ENCODE data around the gene BLOC1S4.
"Not testable (repeated sequence)": the region's sequence is repeated elsewhere in the genome, so short reads cannot be mapped to it uniquely, and the experiment has no call there.

The BLOC1S4 gene

DNA sequence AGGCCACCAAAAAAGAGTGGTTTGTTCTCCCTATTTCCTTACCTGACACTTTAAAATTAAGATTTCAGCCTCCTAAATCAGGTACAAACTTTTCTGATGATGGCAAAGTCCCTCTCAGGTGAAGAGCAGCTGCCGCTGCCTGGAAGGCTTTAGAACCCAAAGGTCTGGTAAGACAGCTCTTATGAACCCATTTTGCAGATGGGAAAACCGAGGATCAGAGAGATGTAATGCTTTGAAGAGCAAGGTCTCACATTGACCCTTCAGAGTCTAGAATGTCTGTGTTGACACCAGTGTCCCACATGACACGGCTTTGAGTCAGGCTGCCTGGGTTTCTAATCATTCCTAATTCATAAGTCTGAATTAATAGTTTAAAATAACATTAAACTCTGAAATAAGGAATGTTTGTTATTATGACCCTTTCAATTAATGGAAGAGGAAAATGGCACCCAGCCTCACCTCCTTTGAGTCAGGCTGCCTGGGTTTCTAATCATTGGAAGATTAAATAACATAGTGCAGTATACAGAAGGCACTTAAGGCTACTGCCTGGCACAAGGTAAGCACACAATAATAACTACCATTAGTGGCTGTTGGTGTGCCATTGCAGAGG, 38.6 kb downstream of the BLOC1S4 start:
- H3K4me3 ChIP-seq (ENCODE audit: control insufficient read depth, low read depth, low read length), result no peak overlapping the region
- DNase-seq (ENCODE audit: low read depth), result no peak
- TF ChIP-seq, protein P1, sequence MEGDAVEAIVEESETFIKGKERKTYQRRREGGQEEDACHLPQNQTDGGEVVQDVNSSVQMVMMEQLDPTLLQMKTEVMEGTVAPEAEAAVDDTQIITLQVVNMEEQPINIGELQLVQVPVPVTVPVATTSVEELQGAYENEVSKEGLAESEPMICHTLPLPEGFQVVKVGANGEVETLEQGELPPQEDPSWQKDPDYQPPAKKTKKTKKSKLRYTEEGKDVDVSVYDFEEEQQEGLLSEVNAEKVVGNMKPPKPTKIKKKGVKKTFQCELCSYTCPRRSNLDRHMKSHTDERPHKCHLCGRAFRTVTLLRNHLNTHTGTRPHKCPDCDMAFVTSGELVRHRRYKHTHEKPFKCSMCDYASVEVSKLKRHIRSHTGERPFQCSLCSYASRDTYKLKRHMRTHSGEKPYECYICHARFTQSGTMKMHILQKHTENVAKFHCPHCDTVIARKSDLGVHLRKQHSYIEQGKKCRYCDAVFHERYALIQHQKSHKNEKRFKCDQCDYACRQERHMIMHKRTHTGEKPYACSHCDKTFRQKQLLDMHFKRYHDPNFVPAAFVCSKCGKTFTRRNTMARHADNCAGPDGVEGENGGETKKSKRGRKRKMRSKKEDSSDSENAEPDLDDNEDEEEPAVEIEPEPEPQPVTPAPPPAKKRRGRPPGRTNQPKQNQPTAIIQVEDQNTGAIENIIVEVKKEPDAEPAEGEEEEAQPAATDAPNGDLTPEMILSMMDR (IDR thresholded peaks at IDR 0.05; ENCODE audit: control insufficient read depth, insufficient read depth, low read depth, low read length, missing control alignments), result no peak

DNA sequence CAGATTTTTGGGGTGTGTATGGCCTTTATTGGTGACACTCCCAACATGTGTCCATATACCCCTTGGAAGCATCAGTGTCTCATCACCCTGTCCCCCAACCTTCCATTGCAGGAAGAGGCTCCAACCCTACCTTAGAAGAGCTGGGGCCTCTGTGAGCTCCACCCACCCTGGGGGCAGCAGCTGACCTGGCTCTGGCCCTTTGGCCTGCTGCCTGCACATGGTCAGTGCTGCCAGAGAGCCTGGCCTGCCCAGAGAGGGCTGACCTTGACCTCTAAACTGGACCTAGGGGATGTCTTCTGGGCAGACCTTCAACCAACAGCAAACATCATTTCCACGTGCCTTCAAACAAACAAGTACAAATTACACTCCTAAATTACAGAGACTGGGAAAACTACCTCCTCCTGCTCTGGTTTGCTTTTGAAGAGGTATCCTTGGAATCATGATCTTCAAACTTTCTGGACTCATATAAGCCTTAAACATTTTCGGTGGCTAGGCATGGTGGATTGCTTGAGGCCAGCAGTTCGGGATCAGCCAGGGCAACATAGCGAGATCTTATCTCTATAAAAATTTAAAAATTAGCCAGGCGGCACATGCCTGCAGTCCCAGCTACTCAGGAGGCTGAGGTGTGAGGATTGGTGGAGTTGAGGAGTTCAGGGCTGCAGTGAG, 39.2 kb downstream of the BLOC1S4 start:
- no peak for DNase-seq (ENCODE audit: low read depth)
- no peak overlapping the region for H3K4me3 ChIP-seq (ENCODE audit: control insufficient read depth, low read depth, low read length)
- TF ChIP-seq, protein P1 (IDR thresholded peaks at IDR 0.05; ENCODE audit: control insufficient read depth, insufficient read depth, low read depth, low read length, missing control alignments), result no peak

- DNase-seq (ENCODE audit: low read depth); H3K4me3 ChIP-seq (ENCODE audit: control insufficient read depth, low read depth, low read length): not testable (repeated sequence)
Observed at GRCh38 chr4:6756345-6756744, 40.4 kb downstream of the BLOC1S4 start.

GRCh38 chr4:6758728-6759127, 42.8 kb downstream of the BLOC1S4 start:
- no peak overlapping the region for H3K4me3 ChIP-seq (ENCODE audit: control insufficient read depth, low read depth, low read length)
- TF ChIP-seq, protein P1 (IDR thresholded peaks at IDR 0.05; ENCODE audit: control insufficient read depth, insufficient read depth, low read depth, low read length, missing control alignments), result no peak
- DNase-seq (ENCODE audit: low read depth), result no peak

GRCh38 chr4:6760865-6761264, 44.9 kb downstream of the BLOC1S4 start:
- TF ChIP-seq, protein P1 (IDR thresholded peaks at IDR 0.05; ENCODE audit: control insufficient read depth, insufficient read depth, low read depth, low read length, missing control alignments), result no peak
- no peak for DNase-seq (ENCODE audit: low read depth)

DNA sequence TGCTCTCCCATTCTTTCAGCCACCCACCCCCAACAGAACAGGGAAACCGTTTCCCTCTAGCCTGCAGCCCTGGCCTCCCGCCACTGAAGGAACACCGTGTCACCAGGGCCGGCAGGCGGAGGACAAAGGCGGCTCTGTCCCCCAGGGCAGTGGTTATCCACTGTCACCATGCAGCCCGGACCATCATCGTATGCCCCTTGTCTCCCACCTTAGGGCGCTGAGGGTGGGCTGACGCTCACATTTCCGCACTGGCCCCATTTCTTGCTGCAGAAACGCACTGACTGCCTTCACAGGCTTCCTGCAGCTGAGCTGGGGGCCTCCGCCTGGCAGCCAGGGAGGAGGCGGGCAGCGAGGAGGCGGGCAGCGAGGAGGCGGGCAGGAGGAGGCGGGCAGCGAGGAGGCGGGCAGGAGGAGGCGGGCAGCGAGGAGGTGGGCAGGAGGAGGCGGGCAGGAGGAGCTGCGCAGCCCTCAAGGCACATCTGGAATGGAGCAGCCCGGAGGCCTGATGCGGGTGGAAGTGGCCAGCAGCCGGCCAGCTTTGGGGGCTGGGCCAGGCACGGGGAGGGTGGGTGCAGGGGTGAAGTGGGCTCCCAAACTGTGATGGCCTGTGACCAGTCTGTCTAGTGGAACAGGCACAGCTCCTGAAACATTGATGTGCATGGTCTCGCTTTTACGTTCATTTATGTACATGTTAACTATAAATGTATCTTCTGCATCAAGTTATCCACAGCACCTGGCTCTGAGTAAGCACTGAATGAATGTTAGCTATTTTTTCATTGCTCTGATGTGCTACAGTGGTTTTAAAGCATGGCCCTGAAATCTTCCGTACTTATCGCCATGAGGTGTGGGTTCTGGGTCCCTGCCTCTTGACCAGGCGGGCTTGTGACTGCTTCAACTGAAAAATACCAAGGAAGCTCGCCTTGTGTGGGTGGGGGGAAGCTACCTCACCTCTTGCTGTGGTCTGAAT, 46.0 kb downstream of the BLOC1S4 start:
- H3K4me3 ChIP-seq (ENCODE audit: control insufficient read depth, low read depth, low read length), result no peak overlapping the region
- DNase-seq (ENCODE audit: low read depth), result no peak
- TF ChIP-seq, protein P1 (IDR thresholded peaks at IDR 0.05; ENCODE audit: control insufficient read depth, insufficient read depth, low read depth, low read length, missing control alignments), result no peak

More at GRCh38 chr4:6760865-6761264, 44.9 kb downstream of the BLOC1S4 start:
- H3K4me3 ChIP-seq (ENCODE audit: control insufficient read depth, low read depth, low read length), result no peak overlapping the region
